Esophagus squamous epithelium (tissue), 5 donors: ENCODE data around the gene DLG5. TPM values are rescaled to one million over a fixed set of nuclear protein-coding genes. Genes with fewer than 3 reads are reported as not detected.

Experiments
- DNase-seq: peaks from one replicate; lab custom pipeline; 2025; lab: John Stamatoyannopoulos, UW
- H3K27ac ChIP-seq, 4 donors: fragments of 200-600 bp; sonication (generic); one replicate each; pipeline ENCODE4 v1.5.1; 2016 to 2019; ENCODE audit warnings: mild to moderate bottlenecking in 1 of 4
- H3K27me3 ChIP-seq, 4 donors: fragments of 200-600 bp; sonication (generic); 1 replicate in 3 of 4; 2 replicates in 1 of 4; pipeline versions ENCODE4 v1.5.1 to v1.6.0; 2017 to 2021; ENCODE audit warnings: antibody characterized with exemption in 1 of 4
- H3K36me3 ChIP-seq, 3 donors: fragments of 200-600 bp; sonication (generic); one replicate each; pipeline ENCODE4 v1.5.1; 2016 to 2019
- H3K4me1 ChIP-seq, 3 donors: fragments of 200-600 bp; sonication (generic); one replicate each; pipeline ENCODE4 v1.5.1; 2017 to 2019
- H3K4me3 ChIP-seq, 4 donors: fragments of 200-600 bp; sonication (generic); 1 replicate in 3 of 4; 2 replicates in 1 of 4; pipeline ENCODE4 v1.5.1; 2016 to 2019; ENCODE audit warnings: mild to moderate bottlenecking in 2 of 4, moderate library complexity in 1 of 4
- H3K9me3 ChIP-seq, 3 donors: fragments of 200-600 bp; sonication (generic); one replicate each; pipeline ENCODE4 v1.5.1; 2016 to 2019
- CTCF ChIP-seq, 6 experiments: fragments of 450-650 bp in 4 of 6; fragments of 200-600 bp in 2 of 6; sonication (generic) in 2 of 6; IDR thresholded peaks; one replicate each; pipeline ENCODE4 v1.5.1; 2016 to 2019; ENCODE audit warnings: antibody characterized with exemption in 6 of 6, mild to moderate bottlenecking in 4 of 6, moderate library complexity in 4 of 6
- POLR2A ChIP-seq, 4 donors: fragments of 450-650 bp; IDR thresholded peaks; one replicate each; pipeline ENCODE4 v1.6.1; 2017; ENCODE audit warnings: antibody characterized with exemption in 4 of 4, mild to moderate bottlenecking in 4 of 4, moderate library complexity in 3 of 4
- WGBS, 2 donors: methylation state at CpG; one replicate each; pipeline ENCODE4 v1.1.5; 2018; 5-methylcytosine and 5-hydroxymethylcytosine counted together
- intact Hi-C: fragments of 100-400 bp; cut with DNase I; formaldehyde crosslinking; loops from one replicate; pipeline ENCODE4 v1.15.0; 2022
- total RNA-seq, 4 donors: library from RNA; depleted of rRNA; stranded (reverse); fragments of >200 nt; gene quantifications; one replicate each; pipeline ENCODE4 v1.1.0, GENCODE V29; 2016
- donor health status: DM: yes; HTN: yes; CAD: no.

Gene DLG5
- total RNA-seq, 4 donors from 2014 or later = 34.1 to 50.9 (median 41.3) TPM

- peaks cover 12 to 98% (median 15%) of the 10 kb centered on the region in 3 donors for H3K36me3 ChIP-seq
- WGBS, 2 donors = 90 to 92% methylated on average over 7 of the region's 7 CpGs
Observed at GRCh38 chr10:77824908-77825307, 101.6 kb downstream of the DLG5 start.

DNA sequence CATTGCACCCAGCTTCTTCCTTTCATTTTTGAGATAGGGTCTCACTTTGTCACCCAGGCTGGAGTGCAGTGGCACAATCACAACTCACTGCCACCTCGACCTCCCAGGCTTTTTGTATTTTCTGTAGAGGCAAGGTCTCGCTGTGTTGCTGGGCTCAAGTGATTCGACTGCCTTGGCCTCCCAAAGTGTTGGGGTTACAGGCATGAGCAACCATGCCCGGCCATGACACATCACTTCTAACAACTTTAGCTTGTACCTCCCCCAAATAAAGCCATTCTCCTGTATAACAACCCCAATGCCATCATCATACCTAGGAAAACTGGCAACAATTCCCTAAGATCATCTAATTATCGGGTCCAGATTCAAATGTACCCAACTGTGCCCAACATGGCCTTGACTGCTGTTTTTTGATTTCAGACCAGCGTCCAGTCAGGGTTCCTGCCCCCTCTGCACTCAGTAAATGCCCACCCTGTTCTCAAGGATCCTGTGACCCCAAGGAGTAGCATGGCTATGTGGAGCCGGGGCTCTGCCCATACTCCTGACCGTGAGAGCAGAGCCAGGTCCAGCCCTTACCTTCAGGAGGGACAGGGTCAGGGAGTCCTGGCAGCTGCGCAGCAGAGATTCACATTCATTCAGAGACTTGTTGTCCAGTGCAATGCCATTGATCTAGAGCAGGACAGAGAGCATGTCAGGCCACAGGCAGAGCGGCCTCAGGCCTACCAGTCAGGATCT, 102.6 kb downstream of the DLG5 start:
- 91 to 92% methylated on average over 7 to 8 of the region's 10 CpGs for WGBS, 2 donors
- H3K4me1 ChIP-seq = peaks cover 0 to 6% (median 0%) of the 10 kb centered on the region in 3 donors
- H3K36me3 ChIP-seq = peaks cover 7 to 98% (median 14%) of the 10 kb centered on the region in 3 donors
- no peak overlapping the region for H3K27ac ChIP-seq
- no peak for TF ChIP-seq POLR2A (IDR thresholded peaks at IDR 0.05)
- TF ChIP-seq CTCF (IDR thresholded peaks at IDR 0.05) = no peak
- intact Hi-C loops = no loop called here
- no peak for DNase-seq
- no peaks in the 10 kb centered on the region for H3K9me3 ChIP-seq
- no peaks in the 10 kb centered on the region for H3K27me3 ChIP-seq
- H3K4me3 ChIP-seq = no peak overlapping the region

More at GRCh38 chr10:77824908-77825307, 101.6 kb downstream of the DLG5 start:
- H3K4me3 ChIP-seq = no peak overlapping the region
- no peak overlapping the region for H3K27ac ChIP-seq
- TF ChIP-seq POLR2A (IDR thresholded peaks at IDR 0.05) = no peak
- TF ChIP-seq CTCF (IDR thresholded peaks at IDR 0.05) = no peak
- intact Hi-C loops = loop anchor here (5.0 kb wide), 1 partner anchor 197 kb away; no protein-coding TSS in a partner anchor
- peaks cover 0 to 3% (median 0%) of the 10 kb centered on the region in 3 donors for H3K4me1 ChIP-seq
- no peaks in the 10 kb centered on the region for H3K9me3 ChIP-seq
- H3K27me3 ChIP-seq = no peaks in the 10 kb centered on the region
- no peak for DNase-seq

GRCh38 chr10:77821551-77821950, 105.0 kb downstream of the DLG5 start:
- Histone ChIP-seq H3K4me1 (peaks cover 0 to 6% (median 0%) of the 10 kb centered on the region in 3 donors), H3K27ac (no peak overlapping the region), H3K9me3 (no peaks in the 10 kb centered on the region), H3K27me3 (no peaks in the 10 kb centered on the region), H3K36me3 (peaks cover 12 to 98% (median 25%) of the 10 kb centered on the region in 3 donors), H3K4me3 (no peak overlapping the region)
- no peak for DNase-seq
- intact Hi-C loops = no loop called here
- no peak for TF ChIP-seq POLR2A (IDR thresholded peaks at IDR 0.05)
- no peak for TF ChIP-seq CTCF (IDR thresholded peaks at IDR 0.05)
- WGBS, 2 donors = 78% methylated on average over 8 of the region's 12 CpGs; no CpG with 5 or more reads in 1 of the 2 donors

GRCh38 chr10:77821036-77821435, 105.5 kb downstream of the DLG5 start:
- DNase-seq = no peak
- no peaks in the 10 kb centered on the region for H3K9me3 ChIP-seq
- peaks cover 12 to 98% (median 29%) of the 10 kb centered on the region in 3 donors for H3K36me3 ChIP-seq

More at GRCh38 chr10:77821036-77821435, 105.5 kb downstream of the DLG5 start:
- 94% methylated on average over 8 of the region's 15 CpGs; no CpG with 5 or more reads in 1 of the 2 donors for WGBS, 2 donors
- H3K4me1 ChIP-seq = peaks cover 0 to 6% (median 0%) of the 10 kb centered on the region in 3 donors
- no peak for TF ChIP-seq POLR2A (IDR thresholded peaks at IDR 0.05)
- TF ChIP-seq CTCF (IDR thresholded peaks at IDR 0.05) = no peak
- no peak overlapping the region for H3K4me3 ChIP-seq
- intact Hi-C loops = no loop called here
- H3K27me3 ChIP-seq = no peaks in the 10 kb centered on the region
- no peak overlapping the region for H3K27ac ChIP-seq
